Measurements from ENCODE around the gene C10orf105.

DNA sequence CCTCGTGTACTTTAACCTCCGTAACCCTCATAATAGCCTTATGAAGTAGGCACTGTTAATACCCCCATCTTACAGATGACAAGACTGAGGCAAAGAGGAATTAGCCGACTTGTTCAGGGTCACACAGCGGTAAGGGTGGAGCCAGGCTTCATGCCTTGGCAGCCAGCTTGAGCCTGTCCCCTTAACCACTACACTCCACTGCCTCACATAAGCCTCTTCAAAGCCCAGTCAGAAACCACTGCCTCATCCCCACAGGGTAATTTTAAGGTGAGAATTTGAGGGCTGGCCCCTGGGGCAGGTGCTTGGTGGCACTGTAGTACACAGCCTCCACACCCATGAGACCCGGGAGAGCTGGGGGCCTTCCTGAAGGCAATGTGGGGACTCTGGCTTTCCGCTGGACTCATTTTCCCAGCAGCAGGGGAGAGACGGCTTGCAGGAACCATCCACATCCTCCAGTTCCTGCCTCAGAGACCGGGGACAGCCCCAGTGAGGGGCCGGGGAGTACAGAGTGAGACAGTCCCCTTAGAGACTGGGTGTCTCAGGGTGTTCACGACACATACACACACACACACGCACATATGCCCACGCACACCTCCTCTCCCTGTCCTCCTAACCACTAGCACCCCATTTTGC is 7.6 kb upstream of the C10orf105 start:
- TF ChIP-seq, protein P1, sequence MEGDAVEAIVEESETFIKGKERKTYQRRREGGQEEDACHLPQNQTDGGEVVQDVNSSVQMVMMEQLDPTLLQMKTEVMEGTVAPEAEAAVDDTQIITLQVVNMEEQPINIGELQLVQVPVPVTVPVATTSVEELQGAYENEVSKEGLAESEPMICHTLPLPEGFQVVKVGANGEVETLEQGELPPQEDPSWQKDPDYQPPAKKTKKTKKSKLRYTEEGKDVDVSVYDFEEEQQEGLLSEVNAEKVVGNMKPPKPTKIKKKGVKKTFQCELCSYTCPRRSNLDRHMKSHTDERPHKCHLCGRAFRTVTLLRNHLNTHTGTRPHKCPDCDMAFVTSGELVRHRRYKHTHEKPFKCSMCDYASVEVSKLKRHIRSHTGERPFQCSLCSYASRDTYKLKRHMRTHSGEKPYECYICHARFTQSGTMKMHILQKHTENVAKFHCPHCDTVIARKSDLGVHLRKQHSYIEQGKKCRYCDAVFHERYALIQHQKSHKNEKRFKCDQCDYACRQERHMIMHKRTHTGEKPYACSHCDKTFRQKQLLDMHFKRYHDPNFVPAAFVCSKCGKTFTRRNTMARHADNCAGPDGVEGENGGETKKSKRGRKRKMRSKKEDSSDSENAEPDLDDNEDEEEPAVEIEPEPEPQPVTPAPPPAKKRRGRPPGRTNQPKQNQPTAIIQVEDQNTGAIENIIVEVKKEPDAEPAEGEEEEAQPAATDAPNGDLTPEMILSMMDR (conservative IDR thresholded peaks at IDR 0.05; ENCODE audit: low read length), result no peak; the same call in 1 of the 2 replicates
- no peak for TF ChIP-seq EZH2phosphoT487 (IDR thresholded peaks at IDR 0.05; ENCODE audit: borderline replicate concordance, low read depth, low read length)

All from OCI-LY7 (cell line).